ENCODE data around the gene ADGRV1.

The ADGRV1 gene

DNA sequence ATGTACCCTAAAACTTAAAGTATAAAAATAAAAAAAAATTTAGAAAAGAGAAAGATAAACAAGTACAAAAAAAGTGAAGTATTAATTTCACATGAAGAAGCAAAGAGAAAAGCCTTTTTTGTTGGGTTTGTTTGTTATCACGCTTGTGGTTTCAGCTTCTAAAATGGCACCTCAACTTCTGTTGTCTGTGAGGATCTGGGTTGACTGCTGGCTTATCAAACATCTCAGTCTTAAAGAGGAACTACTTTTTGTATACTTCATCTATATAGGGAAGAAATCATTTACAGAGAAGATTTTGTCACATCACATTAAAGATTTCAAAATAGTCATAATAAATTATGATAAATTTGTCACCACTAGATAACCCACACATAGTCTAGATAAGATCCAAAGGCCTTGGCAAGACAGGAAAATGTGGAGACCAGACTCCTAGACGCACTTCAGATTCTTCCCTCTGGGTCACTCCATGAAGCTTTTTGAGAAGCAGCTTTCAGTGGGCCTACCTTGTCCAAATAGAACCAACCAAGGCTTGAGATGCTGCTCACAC, 8.8 kb upstream of the ADGRV1 start:
- in situ Hi-C loops (cut with MboI; ENCODE audit: low pct_unique_long_range_greater_than_20kb, low sequenced_read_pairs, unreplicated experiment) = no loop called here
- DNase-seq (ENCODE audit: low spot score) = no peak
- TF ChIP-seq, protein P1, sequence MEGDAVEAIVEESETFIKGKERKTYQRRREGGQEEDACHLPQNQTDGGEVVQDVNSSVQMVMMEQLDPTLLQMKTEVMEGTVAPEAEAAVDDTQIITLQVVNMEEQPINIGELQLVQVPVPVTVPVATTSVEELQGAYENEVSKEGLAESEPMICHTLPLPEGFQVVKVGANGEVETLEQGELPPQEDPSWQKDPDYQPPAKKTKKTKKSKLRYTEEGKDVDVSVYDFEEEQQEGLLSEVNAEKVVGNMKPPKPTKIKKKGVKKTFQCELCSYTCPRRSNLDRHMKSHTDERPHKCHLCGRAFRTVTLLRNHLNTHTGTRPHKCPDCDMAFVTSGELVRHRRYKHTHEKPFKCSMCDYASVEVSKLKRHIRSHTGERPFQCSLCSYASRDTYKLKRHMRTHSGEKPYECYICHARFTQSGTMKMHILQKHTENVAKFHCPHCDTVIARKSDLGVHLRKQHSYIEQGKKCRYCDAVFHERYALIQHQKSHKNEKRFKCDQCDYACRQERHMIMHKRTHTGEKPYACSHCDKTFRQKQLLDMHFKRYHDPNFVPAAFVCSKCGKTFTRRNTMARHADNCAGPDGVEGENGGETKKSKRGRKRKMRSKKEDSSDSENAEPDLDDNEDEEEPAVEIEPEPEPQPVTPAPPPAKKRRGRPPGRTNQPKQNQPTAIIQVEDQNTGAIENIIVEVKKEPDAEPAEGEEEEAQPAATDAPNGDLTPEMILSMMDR (IDR thresholded peaks at IDR 0.05; ENCODE audit: extremely low read depth, insufficient read depth, missing control alignments) = no peak

DNA sequence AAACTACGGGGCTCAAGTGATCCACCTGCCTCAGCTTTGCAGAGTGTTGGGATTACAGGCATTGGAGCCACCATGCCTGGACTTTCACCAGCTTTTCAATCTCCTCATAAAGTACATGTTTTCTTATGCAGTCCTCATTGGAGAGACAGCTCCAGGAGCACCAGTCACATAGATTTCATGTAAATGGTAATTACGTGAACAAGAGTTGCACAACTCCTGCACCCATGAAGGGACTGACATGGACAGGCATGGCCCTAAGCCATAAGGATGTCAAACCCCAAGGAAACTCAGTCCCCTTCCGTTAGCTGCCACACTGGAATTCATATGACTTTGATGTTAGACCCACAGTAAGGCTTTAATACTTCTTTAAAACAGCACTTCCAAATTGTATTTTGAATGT, 7.6 kb upstream of the ADGRV1 start:
- DNase-seq (ENCODE audit: low spot score) = no peak
- in situ Hi-C loops (cut with MboI; ENCODE audit: low pct_unique_long_range_greater_than_20kb, low sequenced_read_pairs, unreplicated experiment) = no loop called here
- TF ChIP-seq, protein P1 (IDR thresholded peaks at IDR 0.05; ENCODE audit: extremely low read depth, insufficient read depth, missing control alignments) = no peak

DNA sequence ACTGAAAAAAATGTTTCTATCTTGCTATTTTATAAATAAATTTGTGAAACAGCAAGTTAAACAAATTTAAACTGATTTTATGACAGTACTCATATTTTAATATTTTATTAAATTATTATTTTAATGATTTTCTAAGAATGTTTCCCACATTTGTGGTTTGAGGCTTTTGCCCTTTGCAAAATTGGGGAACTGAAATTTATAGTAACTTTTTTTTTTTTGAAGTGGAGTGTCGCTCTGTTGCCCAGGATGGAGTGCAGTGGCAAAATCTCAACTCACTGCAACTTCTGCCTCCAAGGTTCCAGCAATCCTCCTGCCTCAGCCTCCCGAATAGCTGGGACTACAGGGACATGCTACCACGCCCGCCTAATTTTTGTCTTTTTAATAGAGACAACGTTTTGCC, 7.2 kb upstream of the ADGRV1 start:
- DNase-seq (ENCODE audit: low spot score) = no peak
- in situ Hi-C loops (cut with MboI; ENCODE audit: low pct_unique_long_range_greater_than_20kb, low sequenced_read_pairs, unreplicated experiment) = no loop called here
- TF ChIP-seq, protein P1 (IDR thresholded peaks at IDR 0.05; ENCODE audit: extremely low read depth, insufficient read depth, missing control alignments) = no peak

DNA sequence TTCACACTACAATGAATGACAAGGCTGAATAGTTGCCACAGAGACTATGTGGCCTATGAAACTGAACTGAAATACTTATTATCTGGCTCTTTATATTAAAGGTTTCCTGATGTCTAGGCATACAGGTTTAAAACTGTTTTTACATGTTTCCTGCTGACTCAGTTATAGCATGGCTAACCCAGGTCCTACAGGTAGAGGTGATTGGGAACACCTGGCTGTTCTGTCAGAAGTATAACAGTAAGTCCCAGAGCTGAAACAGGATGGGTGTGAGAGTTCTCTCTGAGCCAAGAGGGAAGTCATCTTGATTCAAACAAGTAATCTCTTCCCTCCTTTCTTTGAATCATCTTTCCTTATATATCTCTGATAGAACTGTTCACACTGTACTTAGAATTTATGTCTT, 4.9 kb upstream of the ADGRV1 start:
- DNase-seq (ENCODE audit: low spot score) = no peak
- TF ChIP-seq, protein P1 (IDR thresholded peaks at IDR 0.05; ENCODE audit: extremely low read depth, insufficient read depth, missing control alignments) = no peak
- in situ Hi-C loops (cut with MboI; ENCODE audit: low pct_unique_long_range_greater_than_20kb, low sequenced_read_pairs, unreplicated experiment) = no loop called here

DNA sequence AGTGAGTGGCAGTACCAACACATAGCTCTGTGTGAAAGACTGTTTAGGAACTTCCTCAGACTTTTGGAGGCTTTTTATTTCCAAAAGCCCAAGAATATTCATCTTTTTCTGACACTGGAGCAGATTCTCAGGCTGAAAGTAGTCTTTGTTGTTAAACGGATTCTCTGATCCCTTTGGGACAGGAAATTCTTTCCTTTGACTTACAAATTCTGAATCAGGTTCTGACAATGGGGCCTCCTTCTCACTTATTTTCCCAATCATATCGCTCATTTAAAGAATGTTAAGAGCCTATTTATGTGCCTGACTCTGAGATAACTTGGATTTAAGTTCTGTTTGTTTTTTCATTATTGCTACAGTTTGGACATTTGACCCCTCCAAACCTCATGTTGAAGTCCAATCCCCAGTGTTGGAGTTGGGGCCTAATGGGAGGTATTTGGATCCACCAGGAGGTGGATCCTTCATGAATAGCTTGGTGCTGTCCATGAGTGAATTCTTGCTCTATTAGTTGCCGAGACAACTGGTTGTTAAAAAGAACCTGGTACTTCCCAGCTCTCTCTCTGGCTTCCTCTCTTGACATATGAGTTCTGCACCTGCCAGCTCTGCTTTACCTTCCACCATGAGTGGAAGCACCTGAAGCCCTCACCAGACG, 4.1 kb upstream of the ADGRV1 start:
- in situ Hi-C loops (cut with MboI; ENCODE audit: low pct_unique_long_range_greater_than_20kb, low sequenced_read_pairs, unreplicated experiment) = no loop called here
- DNase-seq (ENCODE audit: low spot score) = no peak
- TF ChIP-seq, protein P1 (IDR thresholded peaks at IDR 0.05; ENCODE audit: extremely low read depth, insufficient read depth, missing control alignments) = no peak

DNA sequence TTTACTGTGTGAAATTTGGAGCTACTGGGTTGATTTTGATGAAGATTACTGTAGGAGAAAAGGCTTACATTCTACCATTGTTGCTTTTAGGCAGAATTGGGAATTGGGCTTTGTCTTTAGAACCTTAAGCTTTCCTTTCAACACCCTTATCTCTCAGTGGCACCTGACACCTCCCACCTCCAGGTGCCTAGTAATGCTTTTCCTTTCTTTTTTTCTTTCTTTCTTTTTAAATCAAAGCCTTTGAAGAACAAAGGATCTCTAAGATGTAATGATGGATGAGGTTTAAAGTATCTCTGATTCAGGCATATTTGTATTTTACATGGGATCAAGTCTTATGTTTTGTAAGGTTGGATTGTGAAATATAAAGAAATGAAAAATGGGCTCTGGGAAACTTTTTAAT, 2.9 kb upstream of the ADGRV1 start:
- in situ Hi-C loops (cut with MboI; ENCODE audit: low pct_unique_long_range_greater_than_20kb, low sequenced_read_pairs, unreplicated experiment) = no loop called here
- DNase-seq (ENCODE audit: low spot score) = no peak
- TF ChIP-seq, protein P1 (IDR thresholded peaks at IDR 0.05; ENCODE audit: extremely low read depth, insufficient read depth, missing control alignments) = no peak
